ENCODE measurements around the gene NPNT. TPM values are rescaled to one million over a fixed set of nuclear protein-coding genes. Genes with fewer than 3 reads are reported as not detected.

The NPNT gene
- total RNA-seq, 2 donors from 2014 or later: 3.9 to 4.7 TPM

GRCh38 chr4:105909787-105910281 lies 14.6 kb downstream of the NPNT start:
- intact Hi-C loops (cut with DNase I): no loop called here
- DNase-seq: no peak
- ATAC-seq: peak in 1 of 2 donors; percentile 46

DNA sequence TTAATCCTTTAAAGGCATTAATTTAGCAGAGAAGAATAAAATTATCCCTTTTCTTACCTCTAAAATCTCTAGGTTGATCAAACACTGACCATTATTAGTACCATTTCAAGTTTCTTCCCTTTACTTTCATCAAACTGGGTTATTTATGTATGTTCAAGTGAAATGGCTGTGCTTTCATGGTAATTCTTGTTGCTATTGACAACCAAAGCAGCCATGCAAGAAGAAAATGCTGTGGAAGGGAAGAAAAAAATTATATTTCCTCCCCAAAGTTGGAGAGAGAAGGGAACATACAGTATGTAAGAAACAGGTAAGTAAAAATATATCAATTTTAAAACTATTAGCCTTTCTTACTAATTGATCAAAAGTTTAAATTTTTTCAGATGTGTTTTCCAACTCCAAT lies 16.2 kb downstream of the NPNT start:
- DNase-seq (no peak), ATAC-seq (no peak)
- intact Hi-C loops (cut with DNase I): no loop called here

- DNase-seq: no peak
- intact Hi-C loops (cut with DNase I): no loop called here
- ATAC-seq: no peak
These were observed 17.4 kb downstream of the NPNT start for GRCh38 chr4:105912633-105913032.

DNA sequence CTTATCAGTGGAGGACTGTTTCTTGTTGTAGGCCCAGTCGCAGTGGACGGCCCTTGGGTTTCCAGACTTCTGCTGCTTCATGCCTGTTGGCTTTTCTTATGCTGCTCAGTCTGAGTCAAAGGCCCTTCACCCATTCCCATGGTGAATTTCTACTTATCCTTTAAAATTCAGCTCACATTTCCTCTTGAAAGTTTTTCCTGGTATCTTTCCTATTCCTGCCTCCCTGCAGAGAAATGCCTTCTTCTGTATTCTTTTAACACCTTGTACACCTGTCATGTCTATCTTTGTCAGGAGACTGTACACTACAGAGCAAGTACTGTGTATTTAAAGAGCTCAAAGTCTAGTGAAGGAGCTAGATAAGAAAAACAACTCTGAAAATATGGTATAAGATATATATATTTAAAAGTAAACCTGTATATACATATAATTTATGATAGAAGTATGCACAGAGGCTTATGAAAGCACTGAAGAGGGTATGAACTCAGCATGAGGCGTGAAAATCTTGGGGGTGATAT lies 22.0 kb downstream of the NPNT start:
- ATAC-seq: no peak
- no peak for DNase-seq
- intact Hi-C loops (cut with DNase I): no loop called here

- no peak for ATAC-seq
- DNase-seq: no peak
- intact Hi-C loops (cut with DNase I): no loop called here
These were observed 26.0 kb downstream of the NPNT start for GRCh38 chr4:105921301-105921700.

DNA sequence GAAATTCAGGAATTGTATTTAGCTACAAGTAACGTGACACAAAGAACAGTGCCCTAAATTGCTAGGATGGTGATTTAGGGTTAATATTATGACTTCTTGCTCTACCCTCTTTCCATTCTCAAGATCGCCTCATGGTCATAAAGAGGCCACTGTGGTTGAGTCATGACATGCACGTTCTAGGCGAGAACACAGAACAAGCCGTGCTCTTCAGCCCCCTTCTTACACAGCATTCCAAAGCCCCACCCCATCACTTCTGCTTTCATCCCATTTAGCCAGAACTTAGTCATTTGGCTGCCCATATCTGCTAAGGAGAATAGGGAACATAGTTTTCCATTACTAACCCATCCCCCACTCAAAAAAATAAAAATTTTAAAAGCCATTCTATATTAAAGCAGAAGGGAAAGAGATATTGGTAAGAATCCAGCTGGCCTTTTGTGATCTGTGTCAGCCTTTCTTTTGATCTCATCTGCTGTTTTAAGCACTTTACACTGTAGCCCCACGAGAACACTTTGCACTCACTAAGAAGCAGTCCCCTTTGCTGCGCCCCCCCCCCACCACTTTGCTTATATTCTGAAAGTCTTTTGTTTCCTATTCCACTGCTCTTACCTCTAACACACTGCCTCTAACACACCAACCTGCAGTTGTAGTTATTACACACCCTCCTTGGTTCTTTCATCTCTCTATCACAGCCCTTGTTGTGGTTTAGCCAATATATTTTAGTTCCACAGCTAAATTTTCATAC lies 28.4 kb downstream of the NPNT start:
- ATAC-seq (peak in 1 of 2 donors; percentile 60), DNase-seq (no peak)
- intact Hi-C loops (cut with DNase I): no loop called here

- intact Hi-C loops (cut with DNase I): no loop called here
- DNase-seq (no peak), ATAC-seq (no peak)
These were observed 29.1 kb downstream of the NPNT start for GRCh38 chr4:105924341-105924740.

DNA sequence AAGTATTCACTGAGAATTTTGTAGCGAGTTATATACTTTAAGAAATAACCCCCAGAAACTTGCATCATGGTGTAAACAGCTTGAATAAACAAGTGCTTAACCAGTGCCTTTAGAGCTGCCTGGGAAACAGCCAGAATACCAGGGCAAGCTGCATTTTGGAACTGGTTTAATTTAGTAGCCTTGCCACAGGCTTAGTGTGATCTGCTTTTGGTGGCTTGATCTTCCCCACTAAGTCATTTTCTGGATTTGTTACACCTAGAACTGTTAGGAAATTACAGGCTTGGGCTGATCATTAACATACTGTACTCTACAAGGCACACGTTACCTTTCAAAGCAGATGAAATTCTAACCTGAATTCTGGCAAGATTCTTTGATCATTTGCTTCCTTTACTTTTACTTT lies 35.4 kb downstream of the NPNT start:
- no peak for ATAC-seq
- no peak for DNase-seq
- intact Hi-C loops (cut with DNase I): no loop called here

DNA sequence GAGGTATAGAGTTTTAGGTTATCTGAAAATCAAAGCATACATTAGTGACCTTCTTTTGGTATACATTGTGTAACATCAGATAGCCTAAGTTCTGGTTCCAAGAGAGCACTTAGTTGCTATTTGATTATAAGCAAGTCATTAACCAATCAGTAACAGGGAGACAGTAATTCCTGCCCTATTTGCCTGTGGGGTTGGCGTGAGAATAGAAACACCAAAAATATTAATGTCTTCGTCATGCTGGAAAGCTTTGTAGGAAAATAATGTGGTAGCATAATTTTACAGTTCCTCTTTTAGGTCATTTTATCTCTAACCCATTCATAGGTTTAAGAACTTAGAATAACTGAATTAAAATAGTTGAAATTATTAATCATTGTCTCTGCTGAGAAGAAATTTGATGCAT lies 37.8 kb downstream of the NPNT start:
- ATAC-seq (no peak), DNase-seq (no peak)
- intact Hi-C loops (cut with DNase I): no loop called here

DNA sequence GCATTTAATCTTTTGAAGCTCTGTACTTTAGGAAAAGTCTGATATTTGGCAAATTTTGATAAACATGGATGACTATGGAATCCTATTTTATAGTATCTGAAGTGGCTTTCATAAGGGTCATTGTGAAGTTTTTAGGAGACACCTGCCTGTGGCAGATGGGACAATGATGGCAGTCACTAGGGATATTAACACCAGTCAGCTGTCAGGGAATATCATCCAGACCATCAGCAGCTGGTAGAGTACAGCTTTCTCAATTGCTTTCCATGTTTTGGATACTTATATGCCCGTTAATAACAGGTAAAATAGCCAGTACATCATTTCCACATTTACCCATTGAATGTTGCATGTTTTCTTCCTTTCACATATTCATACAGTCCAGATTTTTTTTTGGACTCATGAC lies 39.1 kb downstream of the NPNT start:
- DNase-seq: no peak
- intact Hi-C loops (cut with DNase I): no loop called here
- no peak for ATAC-seq

- intact Hi-C loops (cut with DNase I): no loop called here
- no peak for DNase-seq
- no peak for ATAC-seq
These were observed 41.6 kb downstream of the NPNT start for GRCh38 chr4:105936901-105937300.

- no peak for ATAC-seq
- intact Hi-C loops (cut with DNase I): no loop called here
- no peak for DNase-seq
These were observed 42.5 kb downstream of the NPNT start for GRCh38 chr4:105937759-105938158.

- DNase-seq (no peak), ATAC-seq (no peak)
- intact Hi-C loops (cut with DNase I): no loop called here
These were observed 48.0 kb downstream of the NPNT start for GRCh38 chr4:105943234-105943633.

- ATAC-seq (peak; percentile 68 to 73), DNase-seq (peak; percentile 29)
- intact Hi-C loops (cut with DNase I): no loop called here
These were observed 49.3 kb downstream of the NPNT start for GRCh38 chr4:105944540-105944939.

GRCh38 chr4:105946771-105947170 lies 51.5 kb downstream of the NPNT start:
- intact Hi-C loops (cut with DNase I): no loop called here
- ATAC-seq (no peak), DNase-seq (no peak)

GRCh38 chr4:105950701-105951100 lies 55.4 kb downstream of the NPNT start:
- ATAC-seq (no peak), DNase-seq (no peak)
- intact Hi-C loops (cut with DNase I): no loop called here

- intact Hi-C loops (cut with DNase I): no loop called here
- ATAC-seq (no peak), DNase-seq (no peak)
These were observed 55.9 kb downstream of the NPNT start for GRCh38 chr4:105951198-105951597.

GRCh38 chr4:105952591-105952990 lies 57.3 kb downstream of the NPNT start:
- no peak for DNase-seq
- no peak for ATAC-seq
- intact Hi-C loops (cut with DNase I): no loop called here

DNA sequence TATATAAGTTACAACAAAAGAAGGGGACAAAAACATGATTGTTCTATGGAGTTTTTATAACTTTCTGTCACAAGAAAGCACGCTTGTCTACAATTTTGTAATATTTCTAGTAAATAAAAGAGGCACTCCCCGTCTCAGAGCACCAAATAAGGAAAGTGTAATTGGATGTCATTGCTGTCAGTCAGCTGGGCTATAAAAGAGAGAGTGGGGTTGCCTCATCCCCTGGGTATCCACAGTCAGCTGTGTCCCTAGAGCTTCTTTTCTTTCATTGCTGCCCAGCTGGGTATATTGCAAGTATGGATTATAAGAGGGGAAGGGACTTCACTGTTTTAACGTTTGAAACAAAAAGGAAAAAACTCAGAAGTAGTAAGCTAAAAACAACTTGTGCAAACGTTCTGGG lies 61.3 kb downstream of the NPNT start:
- DNase-seq (no peak), ATAC-seq (no peak)
- intact Hi-C loops (cut with DNase I): no loop called here

DNA sequence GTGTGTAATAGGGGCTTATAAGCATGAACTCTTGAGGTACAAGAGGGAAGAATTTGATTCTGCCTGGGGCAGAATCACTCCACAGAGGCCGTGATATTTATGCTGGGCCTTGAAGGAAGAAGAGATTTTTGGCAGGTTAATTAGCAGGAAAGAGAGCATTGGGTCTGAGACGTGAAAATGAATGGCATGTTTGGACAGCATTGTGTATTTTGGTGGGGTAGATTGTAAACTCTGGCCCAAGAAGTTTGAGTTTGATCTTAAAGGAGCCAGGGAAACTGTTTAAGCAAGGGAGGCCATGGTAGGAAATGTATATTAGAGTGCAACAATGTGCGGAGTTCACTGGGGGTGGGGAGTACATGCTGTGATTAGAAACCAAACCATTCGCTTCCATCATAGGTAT lies 62.4 kb downstream of the NPNT start:
- intact Hi-C loops (cut with DNase I): no loop called here
- DNase-seq: no peak
- no peak for ATAC-seq
